SU-DHL-6 (cell line): ENCODE results near the gene GALNT9.
"Not testable (repeated sequence)": the region's sequence is repeated elsewhere in the genome, so short reads cannot be mapped to it uniquely, and the experiment has no call there.

Experiments used
- H2AFZ ChIP-seq: fragments of 200-600 bp; sonication (generic); 2 replicates; pipeline ENCODE4 v1.6.1; 2014; ENCODE audit warnings: low read depth, mild to moderate bottlenecking, moderate library complexity, mixed read lengths, antibody characterized with exemption, low read length; ENCODE audit not compliant: severe bottlenecking
- H3F3A ChIP-seq: fragments of 200-600 bp; shearing (Covaris generic); 2 replicates; pipeline ENCODE4 v1.6.0; 2016; ENCODE audit warnings: antibody characterized with exemption, mild to moderate bottlenecking; ENCODE audit not compliant: insufficient read depth
- H3K27ac ChIP-seq: fragments of 200-600 bp; sonication (generic); 2 replicates; pipeline ENCODE4 v1.5.1; 2016; ENCODE audit warnings: low read depth, mild to moderate bottlenecking, low read length, moderate library complexity, mixed read lengths
- H3K27me3 ChIP-seq: fragments of 200-600 bp; sonication (generic), shearing (Covaris generic); 2 replicates; pipeline ENCODE4 v1.6.0; 2014; ENCODE audit warnings: mild to moderate bottlenecking, low read length
- H3K36me3 ChIP-seq: fragments of 200-600 bp; sonication (generic); 2 replicates; pipeline ENCODE4 v1.6.1; 2014; ENCODE audit warnings: mild to moderate bottlenecking, low read length, mixed read lengths
- H3K4me2 ChIP-seq: fragments of 300-600, 200-600 bp; shearing (Covaris generic), sonication (generic); 2 replicates; pipeline ENCODE4 v1.6.0; 2014; ENCODE audit warnings: low read length, low read depth, mild to moderate bottlenecking; ENCODE audit not compliant: poor library complexity, severe bottlenecking
- H3K4me3 ChIP-seq: fragments of 200-600 bp; sonication (generic); 2 replicates; pipeline ENCODE4 v1.5.1; 2014; ENCODE audit warnings: antibody characterized with exemption, low read length, mild to moderate bottlenecking, mixed read lengths; ENCODE audit not compliant: insufficient read depth, poor library complexity, severe bottlenecking
- H3K79me2 ChIP-seq: fragments of 200-600 bp; sonication (generic); 2 replicates; pipeline ENCODE4 v1.6.1; 2014; ENCODE audit warnings: mild to moderate bottlenecking, low read length, moderate library complexity; ENCODE audit not compliant: insufficient read depth
- H3K9ac ChIP-seq: fragments of 200-600 bp; sonication (generic); 2 replicates; pipeline ENCODE4 v1.7.0; 2014; ENCODE audit warnings: mild to moderate bottlenecking, low read length
- H3K9me2 ChIP-seq: fragments of 200-600 bp; sonication (generic); replicated peaks from 2 replicates; pipeline ENCODE4 v1.6.1; 2014; ENCODE audit warnings: low read length; ENCODE audit not compliant: insufficient read depth
- H3K9me3 ChIP-seq: fragments of 200-600 bp; sonication (generic); 2 replicates; pipeline ENCODE4 v1.6.1; 2014; ENCODE audit warnings: low read length, mixed read lengths; ENCODE audit not compliant: insufficient read depth
- H4K20me1 ChIP-seq: fragments of 200-600 bp; sonication (generic); 2 replicates; pipeline ENCODE4 v1.6.1; 2014; ENCODE audit warnings: low read depth, mild to moderate bottlenecking, antibody characterized with exemption, low read length, moderate library complexity, mixed read lengths
- EZH2phosphoT487 ChIP-seq: fragments of 200-600 bp; sonication (generic), shearing (Covaris generic); conservative IDR thresholded peaks from 2 replicates; pipeline ENCODE4 v1.6.1; 2018; ENCODE audit warnings: mild to moderate bottlenecking, antibody characterized with exemption, low read length, moderate library complexity, mixed read lengths
- TF ChIP-seq, protein P1 (sequence below): fragments of 200-600 bp; sonication (generic); IDR thresholded peaks from one replicate; pipeline ENCODE4 v1.5.1; 2017; ENCODE audit warnings: antibody characterized with exemption, mild to moderate bottlenecking, low read length, moderate library complexity; ENCODE audit not compliant: insufficient read depth, poor library complexity, severe bottlenecking

Gene GALNT9

DNA sequence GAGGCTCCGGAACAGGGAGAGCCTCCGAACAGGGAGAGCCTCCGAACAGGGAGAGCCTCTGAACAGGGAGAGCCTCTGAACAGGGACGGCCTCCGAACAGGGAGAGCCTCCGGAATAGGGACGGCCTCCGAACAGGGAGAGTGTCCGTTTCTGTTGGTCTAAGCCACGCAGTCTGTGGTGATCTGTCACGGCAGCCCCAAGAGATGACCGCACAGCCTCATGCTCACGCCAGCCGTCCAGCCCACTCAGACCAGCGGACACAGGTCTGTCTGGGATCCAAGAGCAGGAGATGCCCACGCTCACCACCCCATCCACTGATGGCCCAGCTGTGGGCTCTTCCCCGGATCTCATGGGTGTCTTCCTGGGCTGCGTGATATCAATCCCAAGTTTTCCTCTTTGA lies 33.3 kb downstream of the GALNT9 start:
- Histone ChIP-seq H3K9me3 (peaks cover 24% of the 10 kb centered on the region; the same call in 1 of the 2 replicates), H3K4me2 (no peak overlapping the region), H3K4me3 (no peak overlapping the region), H3F3A (no peaks in the 10 kb centered on the region), H3K27ac (no peak overlapping the region), H3K36me3 (no peaks in the 10 kb centered on the region), H3K9me2 (no peaks in the 10 kb centered on the region), H3K79me2 (no peaks in the 10 kb centered on the region), H3K27me3 (no peaks in the 10 kb centered on the region), H3K9ac (no peak overlapping the region), H2AFZ (no peak overlapping the region), H4K20me1 (no peaks in the 10 kb centered on the region)
- no peak for TF ChIP-seq EZH2phosphoT487
- TF ChIP-seq, protein P1, sequence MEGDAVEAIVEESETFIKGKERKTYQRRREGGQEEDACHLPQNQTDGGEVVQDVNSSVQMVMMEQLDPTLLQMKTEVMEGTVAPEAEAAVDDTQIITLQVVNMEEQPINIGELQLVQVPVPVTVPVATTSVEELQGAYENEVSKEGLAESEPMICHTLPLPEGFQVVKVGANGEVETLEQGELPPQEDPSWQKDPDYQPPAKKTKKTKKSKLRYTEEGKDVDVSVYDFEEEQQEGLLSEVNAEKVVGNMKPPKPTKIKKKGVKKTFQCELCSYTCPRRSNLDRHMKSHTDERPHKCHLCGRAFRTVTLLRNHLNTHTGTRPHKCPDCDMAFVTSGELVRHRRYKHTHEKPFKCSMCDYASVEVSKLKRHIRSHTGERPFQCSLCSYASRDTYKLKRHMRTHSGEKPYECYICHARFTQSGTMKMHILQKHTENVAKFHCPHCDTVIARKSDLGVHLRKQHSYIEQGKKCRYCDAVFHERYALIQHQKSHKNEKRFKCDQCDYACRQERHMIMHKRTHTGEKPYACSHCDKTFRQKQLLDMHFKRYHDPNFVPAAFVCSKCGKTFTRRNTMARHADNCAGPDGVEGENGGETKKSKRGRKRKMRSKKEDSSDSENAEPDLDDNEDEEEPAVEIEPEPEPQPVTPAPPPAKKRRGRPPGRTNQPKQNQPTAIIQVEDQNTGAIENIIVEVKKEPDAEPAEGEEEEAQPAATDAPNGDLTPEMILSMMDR, result no peak

- H3K27me3 ChIP-seq, H3K79me2 ChIP-seq, H3K4me2 ChIP-seq, H3K9me2 ChIP-seq, H3K27ac ChIP-seq, H3K9ac ChIP-seq, H3F3A ChIP-seq, H4K20me1 ChIP-seq, H2AFZ ChIP-seq, H3K4me3 ChIP-seq, H3K36me3 ChIP-seq: not testable (repeated sequence)
- H3K9me3 ChIP-seq, result peaks cover 24% of the 10 kb centered on the region; the same call in 1 of the 2 replicates
Measured at GRCh38 chr12:132295561-132295960, 33.8 kb downstream of the GALNT9 start.

DNA sequence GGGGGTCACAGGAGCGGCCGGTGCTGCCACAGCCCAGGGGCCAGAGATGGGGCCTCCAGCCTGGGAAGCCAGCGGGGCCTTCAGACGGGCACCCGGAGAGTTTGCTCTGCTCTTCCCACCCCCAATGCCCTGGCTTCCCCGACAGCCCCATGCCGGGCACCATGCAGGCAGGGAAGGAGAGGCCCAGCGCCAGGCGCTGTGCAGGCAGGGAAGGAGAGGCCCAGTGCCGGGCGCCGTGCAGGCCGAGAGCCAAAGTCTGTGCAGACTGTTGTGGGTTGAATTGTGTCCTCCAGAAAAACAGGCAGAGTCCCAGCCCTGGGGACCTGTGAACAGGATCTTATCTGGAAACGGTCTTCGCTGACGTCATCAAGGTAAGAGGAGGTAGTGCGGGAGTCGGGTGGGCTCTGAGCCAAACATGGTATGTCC lies 34.3 kb downstream of the GALNT9 start:
- Histone ChIP-seq H3K36me3 (no peaks in the 10 kb centered on the region), H3K27me3 (no peaks in the 10 kb centered on the region), H3K4me2 (no peak overlapping the region), H3K9me3 (peaks cover 27% of the 10 kb centered on the region; the same call in 1 of the 2 replicates), H4K20me1 (no peaks in the 10 kb centered on the region), H3K9me2 (no peaks in the 10 kb centered on the region), H3K9ac (no peak overlapping the region), H3K79me2 (no peaks in the 10 kb centered on the region), H3F3A (no peaks in the 10 kb centered on the region), H3K4me3 (no peak overlapping the region), H2AFZ (no peak overlapping the region), H3K27ac (no peak overlapping the region)
- TF ChIP-seq EZH2phosphoT487, result no peak
- TF ChIP-seq, protein P1, result no peak

GRCh38 chr12:132294121-132295034 lies 35.0 kb downstream of the GALNT9 start:
- Histone ChIP-seq H4K20me1 (no peaks in the 10 kb centered on the region), H3K9me2 (no peaks in the 10 kb centered on the region), H3K27me3 (no peaks in the 10 kb centered on the region), H3K9ac (no peak overlapping the region), H3K4me3 (no peak overlapping the region), H3K79me2 (no peaks in the 10 kb centered on the region), H3K9me3 (peaks cover 32% of the 10 kb centered on the region; the same call in 1 of the 2 replicates), H3K27ac (no peak overlapping the region), H3F3A (no peaks in the 10 kb centered on the region), H3K36me3 (no peaks in the 10 kb centered on the region), H2AFZ (no peak overlapping the region), H3K4me2 (no peak overlapping the region)
- TF ChIP-seq, protein P1, result no peak
- TF ChIP-seq EZH2phosphoT487, result no peak
